Measurements from ENCODE around the gene OPA3. TPM values are rescaled to one million over a fixed set of nuclear protein-coding genes. Genes with fewer than 3 reads are reported as not detected.

OPA3 gene
- total and polyA plus RNA-seq, 4 donors, result 3.9 to 11.0 (median 7.6) TPM

DNA sequence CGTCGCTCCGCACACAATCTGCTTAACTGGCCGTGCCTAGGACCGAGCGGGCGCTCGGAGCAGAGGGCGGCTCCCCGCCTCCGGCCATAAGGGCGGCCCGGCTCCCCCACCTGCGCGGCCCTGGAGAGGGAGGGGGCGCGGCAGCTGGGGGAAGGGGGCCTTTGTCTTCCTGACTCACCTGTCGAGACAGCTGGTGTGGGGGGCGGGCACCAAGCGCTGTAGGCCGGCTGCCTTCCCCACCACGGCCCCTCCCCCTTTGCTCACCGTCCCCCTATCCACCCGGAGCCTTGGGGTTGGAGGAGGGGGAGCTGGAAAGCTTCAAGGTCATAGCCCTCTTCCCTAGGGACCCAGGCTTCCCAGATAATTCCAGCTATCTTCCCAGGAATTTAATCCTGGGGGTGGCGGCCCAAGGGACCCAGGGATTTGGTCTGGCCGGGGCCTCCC, 76.2 kb downstream of the OPA3 start:
- Histone ChIP-seq H3K4me3 (ENCODE audit: low read depth, low read length) (peak overlapping the region; percentile 81), H3K27me3 (ENCODE audit: control insufficient read depth, insufficient read depth, low read length) (no peaks in the 10 kb centered on the region), H3K9me3 (ENCODE audit: control insufficient read depth, insufficient read depth, low read length) (no peaks in the 10 kb centered on the region), H3K36me3 (ENCODE audit: control insufficient read depth, insufficient read depth, low read length) (no peaks in the 10 kb centered on the region), H3K4me1 (ENCODE audit: control insufficient read depth, insufficient read depth, low read length) (peaks cover 26% of the 10 kb centered on the region), H3K27ac (ENCODE audit: low read depth, low read length) (peak overlapping the region; percentile 61)
- 1% methylated on average over 18 of the region's 26 CpGs for WGBS (ENCODE audit: insufficient coverage)
- DNase-seq (ENCODE audit: low read depth in 4 of 6, low spot score in 6 of 6), result peak in 1 of 6 donors; percentile 16

DNA sequence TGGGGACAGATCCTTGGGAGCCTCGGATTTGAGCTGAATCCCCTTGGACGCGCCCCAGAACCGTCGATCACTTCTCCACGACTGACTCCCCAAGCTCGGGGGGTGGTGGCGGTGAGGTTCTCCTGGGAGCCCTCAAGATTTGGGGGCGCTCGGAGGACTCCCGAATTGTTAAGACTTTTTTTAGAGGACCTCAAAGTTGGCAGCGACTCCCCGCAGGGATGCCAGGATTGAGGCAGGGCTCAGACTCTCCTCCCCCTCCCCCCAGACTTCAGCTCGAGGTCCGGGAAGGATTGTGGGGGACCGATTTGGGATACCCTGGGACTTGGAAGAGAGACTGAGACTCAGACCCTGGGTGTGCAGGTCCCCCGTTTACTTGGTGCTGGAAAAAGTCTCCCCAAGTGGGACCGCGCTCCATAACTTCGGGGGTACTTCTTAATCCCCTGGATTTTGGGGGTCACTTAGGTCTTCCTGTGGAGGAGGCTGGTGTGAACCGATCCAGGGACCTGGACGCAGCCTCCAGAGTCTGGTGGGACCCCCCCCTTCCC, 76.7 kb downstream of the OPA3 start:
- Histone ChIP-seq H3K9me3 (ENCODE audit: control insufficient read depth, insufficient read depth, low read length) (no peaks in the 10 kb centered on the region), H3K27me3 (ENCODE audit: control insufficient read depth, insufficient read depth, low read length) (no peaks in the 10 kb centered on the region), H3K4me3 (ENCODE audit: low read depth, low read length) (peak overlapping the region; percentile 81), H3K27ac (ENCODE audit: low read depth, low read length) (peak overlapping the region; percentile 80), H3K36me3 (ENCODE audit: control insufficient read depth, insufficient read depth, low read length) (no peaks in the 10 kb centered on the region), H3K4me1 (ENCODE audit: control insufficient read depth, insufficient read depth, low read length) (peaks cover 26% of the 10 kb centered on the region)
- DNase-seq (ENCODE audit: low read depth in 4 of 6, low spot score in 6 of 6), result peak in 1 of 6 donors; percentile 43
- 0% methylated on average over 19 of the region's 22 CpGs for WGBS (ENCODE audit: insufficient coverage)

DNA sequence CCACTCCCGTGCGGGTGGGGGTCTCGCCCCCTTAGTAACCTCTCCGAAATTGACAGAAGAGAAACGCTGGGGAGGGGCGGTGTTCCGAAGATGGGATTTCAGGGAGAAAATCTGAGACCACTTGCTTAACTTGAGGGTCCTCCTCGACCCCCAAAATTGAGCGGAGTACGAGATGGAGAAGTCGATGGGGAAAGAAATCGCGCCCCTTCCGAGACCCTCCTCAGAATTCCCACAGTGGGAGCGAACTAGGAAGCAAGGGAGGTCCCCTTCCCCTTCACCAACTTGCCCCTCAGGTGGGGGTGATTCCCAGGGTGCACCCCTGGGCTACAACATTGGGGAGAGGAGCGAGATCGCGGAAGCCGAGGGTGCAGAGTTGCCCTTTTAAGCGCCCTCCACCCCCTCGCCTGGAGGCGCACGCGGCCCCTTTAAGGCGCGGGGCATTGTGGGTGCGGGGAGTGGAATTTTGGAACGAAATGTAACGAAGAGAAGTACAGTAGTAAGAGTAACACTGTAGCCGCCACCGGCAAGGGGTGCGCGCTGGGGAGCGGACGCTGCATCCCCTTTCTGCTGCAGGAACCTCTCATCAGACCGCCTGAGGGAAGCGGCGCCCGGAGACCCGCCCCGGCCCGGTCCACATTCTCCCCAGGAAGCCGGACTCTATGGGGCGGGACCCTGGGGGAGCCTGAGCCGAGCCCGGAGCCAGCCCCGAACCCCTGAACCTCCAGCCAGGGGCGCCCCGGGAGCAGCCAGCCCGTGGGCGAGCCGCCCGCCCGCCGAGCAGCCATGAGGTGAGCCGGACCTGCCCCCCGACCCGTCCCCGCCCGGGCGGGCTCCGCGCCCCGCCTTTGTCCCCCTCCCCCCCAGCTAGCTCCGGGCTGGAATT, 77.4 kb downstream of the OPA3 start, which contains the start of gene VASP:
Gene VASP, plus strand, starts transcription at position 491 of the 883 bp plus-strand sequence. Its CDS starts 293 bp downstream, at position 784.
- Histone ChIP-seq H3K36me3 (ENCODE audit: control insufficient read depth, insufficient read depth, low read length) (no peaks in the 10 kb centered on the region), H3K4me3 (ENCODE audit: low read depth, low read length) (peak within 1 kb of the TSS; percentile 81), H3K9me3 (ENCODE audit: control insufficient read depth, insufficient read depth, low read length) (no peaks in the 10 kb centered on the region), H3K27me3 (ENCODE audit: control insufficient read depth, insufficient read depth, low read length) (no peaks in the 10 kb centered on the region), H3K27ac (ENCODE audit: low read depth, low read length) (peak within 1 kb of the TSS; percentile 80), H3K4me1 (ENCODE audit: control insufficient read depth, insufficient read depth, low read length) (peaks cover 26% of the 10 kb centered on the region)
- WGBS (ENCODE audit: insufficient coverage), result 0% methylated on average over 47 of the region's 65 CpGs
- peak in 3 of 6 donors; percentile 72 to 93 (median 91) for DNase-seq (ENCODE audit: low read depth in 4 of 6, low spot score in 6 of 6)

DNA sequence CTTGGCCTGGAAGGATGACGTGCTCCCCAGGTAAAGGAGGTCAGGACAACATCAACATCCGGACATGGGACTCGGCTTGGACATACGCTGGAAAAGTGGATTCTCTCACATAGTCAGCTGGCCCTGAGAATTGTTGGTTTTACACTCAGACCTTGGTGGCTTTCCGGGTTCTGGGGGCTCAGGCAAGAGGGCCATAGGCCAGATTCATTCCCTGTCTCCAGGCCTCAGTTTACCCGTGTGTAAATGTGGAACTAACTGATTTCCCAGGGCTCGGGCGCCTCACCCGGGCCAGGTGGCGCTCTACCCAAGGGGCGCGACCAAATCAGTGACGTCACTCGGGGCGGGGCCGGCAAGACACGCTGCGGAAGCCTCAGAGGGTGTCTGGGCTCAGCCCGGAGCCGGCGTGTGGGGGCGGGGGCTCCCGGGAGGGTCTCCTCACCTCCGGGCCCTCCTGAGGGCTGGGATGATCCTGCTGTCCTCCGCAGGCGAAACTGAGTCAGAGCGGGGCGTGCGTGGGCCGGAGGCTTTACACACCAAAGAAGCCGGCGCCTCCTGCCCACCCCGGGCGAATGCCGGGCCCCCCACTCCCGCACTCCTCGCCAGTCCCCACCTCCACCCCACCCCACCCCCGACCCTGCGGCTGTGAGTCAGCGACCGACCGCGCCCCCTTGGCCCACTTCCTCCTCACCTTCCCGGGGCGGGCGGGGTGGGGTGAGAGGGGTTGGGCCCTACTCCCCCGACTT, 78.2 kb downstream of the OPA3 start:
- DNase-seq (ENCODE audit: low read depth in 4 of 6, low spot score in 6 of 6), result peak in 3 of 6 donors; percentile 68 to 95 (median 94)
- Histone ChIP-seq H3K27me3 (ENCODE audit: control insufficient read depth, insufficient read depth, low read length) (peaks cover 6% of the 10 kb centered on the region), H3K4me1 (ENCODE audit: control insufficient read depth, insufficient read depth, low read length) (peaks cover 26% of the 10 kb centered on the region), H3K36me3 (ENCODE audit: control insufficient read depth, insufficient read depth, low read length) (no peaks in the 10 kb centered on the region), H3K9me3 (ENCODE audit: control insufficient read depth, insufficient read depth, low read length) (no peaks in the 10 kb centered on the region), H3K4me3 (ENCODE audit: low read depth, low read length) (peak overlapping the region; percentile 81), H3K27ac (ENCODE audit: low read depth, low read length) (peak overlapping the region; percentile 80)
- WGBS (ENCODE audit: insufficient coverage), result 6% methylated on average over 21 of the region's 47 CpGs

DNA sequence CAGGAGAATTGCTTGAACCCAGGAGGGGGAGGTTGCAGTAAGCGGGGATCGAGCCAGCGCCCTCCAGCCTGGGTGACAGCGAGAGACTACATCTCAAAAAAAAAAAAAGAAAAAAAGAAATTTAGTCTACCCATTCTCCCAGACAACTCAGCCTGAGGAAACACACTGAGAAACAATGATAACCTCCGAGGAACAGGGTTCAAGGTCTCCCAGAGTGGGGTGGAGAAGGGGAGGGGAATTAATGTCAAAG, 78.7 kb downstream of the OPA3 start:
- no CpG with 5 or more reads among the region's 5 CpGs for WGBS (ENCODE audit: insufficient coverage)
- Histone ChIP-seq H3K27ac (ENCODE audit: low read depth, low read length) (no peak overlapping the region), H3K4me3 (ENCODE audit: low read depth, low read length) (peak overlapping the region; percentile 81), H3K27me3 (ENCODE audit: control insufficient read depth, insufficient read depth, low read length) (peaks cover 11% of the 10 kb centered on the region), H3K36me3 (ENCODE audit: control insufficient read depth, insufficient read depth, low read length) (no peaks in the 10 kb centered on the region), H3K9me3 (ENCODE audit: control insufficient read depth, insufficient read depth, low read length) (no peaks in the 10 kb centered on the region), H3K4me1 (ENCODE audit: control insufficient read depth, insufficient read depth, low read length) (peaks cover 26% of the 10 kb centered on the region)
- no peak for DNase-seq (ENCODE audit: low read depth in 4 of 6, low spot score in 6 of 6)

DNA sequence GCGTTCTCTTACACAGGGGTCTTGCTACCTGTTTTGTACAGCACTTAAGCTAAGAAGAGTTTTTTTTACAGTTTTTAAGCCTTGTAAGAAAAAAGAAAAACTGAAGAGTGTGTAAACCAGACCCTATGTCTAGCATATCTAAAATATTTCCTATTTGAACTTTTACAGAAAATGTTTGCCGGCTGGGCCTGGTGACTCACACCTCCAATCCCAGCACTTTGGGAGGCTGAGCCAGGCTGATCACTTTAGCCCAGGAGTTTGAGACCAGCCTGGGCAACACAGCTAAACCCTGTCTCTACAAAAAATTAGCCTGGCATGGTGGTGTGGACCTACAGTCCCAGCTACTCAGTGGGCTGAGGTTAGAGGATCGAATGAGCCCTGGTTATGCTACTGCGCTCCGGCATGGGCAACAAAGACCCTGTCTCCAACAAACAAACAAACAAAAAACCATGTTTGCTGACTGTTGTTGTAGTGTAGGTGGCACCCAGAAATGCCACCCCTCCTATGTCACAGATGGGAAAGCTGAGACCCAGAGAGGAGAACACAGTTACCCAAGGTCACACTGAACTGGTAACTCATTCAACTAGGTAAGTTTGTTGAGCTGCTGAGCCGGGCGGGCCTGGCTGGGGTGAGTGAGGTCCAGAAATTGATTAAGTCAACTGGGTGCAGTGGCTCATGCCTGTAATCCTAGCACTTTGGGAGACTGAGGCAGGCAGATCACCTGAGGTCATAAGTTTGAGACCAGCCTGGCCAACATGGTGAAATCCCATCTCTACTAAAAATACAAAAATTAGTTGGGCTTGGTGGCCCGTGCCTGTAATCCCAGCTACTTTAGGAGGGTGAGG, 79.2 kb downstream of the OPA3 start:
- WGBS (ENCODE audit: insufficient coverage), result 75% methylated on average over 3 of the region's 8 CpGs
- Histone ChIP-seq H3K36me3 (ENCODE audit: control insufficient read depth, insufficient read depth, low read length) (no peaks in the 10 kb centered on the region), H3K27me3 (ENCODE audit: control insufficient read depth, insufficient read depth, low read length) (peaks cover 11% of the 10 kb centered on the region), H3K9me3 (ENCODE audit: control insufficient read depth, insufficient read depth, low read length) (no peaks in the 10 kb centered on the region), H3K27ac (ENCODE audit: low read depth, low read length) (no peak overlapping the region), H3K4me1 (ENCODE audit: control insufficient read depth, insufficient read depth, low read length) (peaks cover 26% of the 10 kb centered on the region), H3K4me3 (ENCODE audit: low read depth, low read length) (no peak overlapping the region)
- peak in 1 of 6 donors; percentile 0 for DNase-seq (ENCODE audit: low read depth in 4 of 6, low spot score in 6 of 6)

DNA sequence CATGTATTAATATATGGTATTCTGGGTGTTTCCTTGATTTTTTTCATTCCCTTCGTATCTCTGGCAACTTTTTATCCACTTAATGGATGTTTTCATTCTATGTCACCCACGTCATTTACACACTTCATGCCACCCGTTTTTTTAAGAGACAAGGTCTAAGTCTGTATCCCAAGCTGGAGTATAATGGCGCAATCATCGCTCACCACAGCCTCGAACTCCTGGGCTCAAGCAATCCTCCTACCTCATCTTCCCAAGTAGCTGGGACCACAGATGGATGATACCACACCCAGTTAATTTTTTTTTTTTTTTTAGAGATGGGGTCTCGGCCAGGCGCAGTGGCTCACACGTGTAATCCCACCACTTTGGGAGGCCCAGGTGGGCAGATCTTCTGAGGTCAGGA, 80.7 kb downstream of the OPA3 start:
- Histone ChIP-seq H3K9me3 (ENCODE audit: control insufficient read depth, insufficient read depth, low read length) (no peaks in the 10 kb centered on the region), H3K27ac (ENCODE audit: low read depth, low read length) (no peak overlapping the region), H3K36me3 (ENCODE audit: control insufficient read depth, insufficient read depth, low read length) (no peaks in the 10 kb centered on the region), H3K27me3 (ENCODE audit: control insufficient read depth, insufficient read depth, low read length) (peaks cover 25% of the 10 kb centered on the region), H3K4me3 (ENCODE audit: low read depth, low read length) (no peak overlapping the region), H3K4me1 (ENCODE audit: control insufficient read depth, insufficient read depth, low read length) (peaks cover 26% of the 10 kb centered on the region)
- WGBS (ENCODE audit: insufficient coverage), result no CpG with 5 or more reads among the region's 9 CpGs
- no peak for DNase-seq (ENCODE audit: low read depth in 4 of 6, low spot score in 6 of 6)

DNA sequence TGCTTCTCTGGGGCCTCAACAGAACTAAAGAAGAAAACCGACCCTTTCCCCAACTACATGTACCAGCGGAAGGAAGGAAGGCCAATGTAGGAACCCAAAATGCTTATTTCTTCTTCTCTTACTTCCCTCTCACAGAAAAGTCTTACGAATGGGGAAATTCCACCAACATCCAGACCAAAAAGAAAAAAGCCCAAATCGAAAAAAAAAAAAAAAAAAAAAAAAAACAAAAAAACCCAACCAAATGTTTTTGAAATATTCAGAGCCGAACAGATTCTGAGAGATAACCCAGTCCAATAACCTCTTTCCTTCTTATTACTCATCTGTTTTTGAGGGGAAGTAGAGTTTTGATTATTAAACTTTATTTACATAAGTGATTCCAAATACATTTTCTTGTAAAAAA, 82.5 kb downstream of the OPA3 start:
- no peak for DNase-seq (ENCODE audit: low read depth in 4 of 6, low spot score in 6 of 6)
- 92% methylated on average over 2 of the region's 5 CpGs for WGBS (ENCODE audit: insufficient coverage)
- H3K4me1 ChIP-seq (ENCODE audit: control insufficient read depth, insufficient read depth, low read length), result peaks cover 30% of the 10 kb centered on the region
- H3K27ac ChIP-seq (ENCODE audit: low read depth, low read length), result no peak overlapping the region
- no peak overlapping the region for H3K4me3 ChIP-seq (ENCODE audit: low read depth, low read length)
- no peaks in the 10 kb centered on the region for H3K36me3 ChIP-seq (ENCODE audit: control insufficient read depth, insufficient read depth, low read length)
- H3K27me3 ChIP-seq (ENCODE audit: control insufficient read depth, insufficient read depth, low read length), result peaks cover 38% of the 10 kb centered on the region
- H3K9me3 ChIP-seq (ENCODE audit: control insufficient read depth, insufficient read depth, low read length), result no peaks in the 10 kb centered on the region

DNA sequence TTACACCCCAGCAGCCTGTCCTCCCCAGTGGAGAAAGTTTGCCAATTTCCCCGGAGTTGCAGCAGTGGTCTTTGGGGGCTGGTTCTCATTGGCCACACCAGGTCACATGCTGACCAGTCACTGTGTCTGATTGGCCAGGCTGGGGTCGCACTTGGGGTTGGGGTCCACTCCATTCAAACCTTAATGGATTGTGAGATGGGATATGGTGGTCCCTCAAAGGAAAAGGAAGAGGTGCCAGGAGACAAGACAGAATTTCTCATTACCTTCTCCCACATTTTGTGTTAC, 82.9 kb downstream of the OPA3 start:
- no peaks in the 10 kb centered on the region for H3K9me3 ChIP-seq (ENCODE audit: control insufficient read depth, insufficient read depth, low read length)
- H3K27me3 ChIP-seq (ENCODE audit: control insufficient read depth, insufficient read depth, low read length), result peaks cover 38% of the 10 kb centered on the region
- H3K27ac ChIP-seq (ENCODE audit: low read depth, low read length), result no peak overlapping the region
- H3K4me3 ChIP-seq (ENCODE audit: low read depth, low read length), result no peak overlapping the region
- no peak for DNase-seq (ENCODE audit: low read depth in 4 of 6, low spot score in 6 of 6)
- WGBS (ENCODE audit: insufficient coverage), result 55% methylated on average over 1 of the region's 2 CpGs
- peaks cover 32% of the 10 kb centered on the region for H3K4me1 ChIP-seq (ENCODE audit: control insufficient read depth, insufficient read depth, low read length)
- H3K36me3 ChIP-seq (ENCODE audit: control insufficient read depth, insufficient read depth, low read length), result no peaks in the 10 kb centered on the region

All from spinal cord (tissue), 10 donors.